Iris pigment epithelial cell (primary cell): ENCODE measurements around the gene CTNNAL1.
"Not testable (repeated sequence)": the region's sequence is repeated elsewhere in the genome, so short reads cannot be mapped to it uniquely, and the experiment has no call there.

ENCODE experiments used
- DNase-seq: peaks from one replicate; pipeline ENCODE4 v3.0.0-alpha.2; 2011; ENCODE audit warnings: low read depth

Gene CTNNAL1

GRCh38 chr9:108928386-108928785 lies 84.9 kb downstream of the CTNNAL1 start:
- no peak for DNase-seq

GRCh38 chr9:108924466-108924865 lies 88.8 kb downstream of the CTNNAL1 start:
- no peak for DNase-seq

GRCh38 chr9:108921200-108921599 lies 92.1 kb downstream of the CTNNAL1 start:
- no peak for DNase-seq

DNA sequence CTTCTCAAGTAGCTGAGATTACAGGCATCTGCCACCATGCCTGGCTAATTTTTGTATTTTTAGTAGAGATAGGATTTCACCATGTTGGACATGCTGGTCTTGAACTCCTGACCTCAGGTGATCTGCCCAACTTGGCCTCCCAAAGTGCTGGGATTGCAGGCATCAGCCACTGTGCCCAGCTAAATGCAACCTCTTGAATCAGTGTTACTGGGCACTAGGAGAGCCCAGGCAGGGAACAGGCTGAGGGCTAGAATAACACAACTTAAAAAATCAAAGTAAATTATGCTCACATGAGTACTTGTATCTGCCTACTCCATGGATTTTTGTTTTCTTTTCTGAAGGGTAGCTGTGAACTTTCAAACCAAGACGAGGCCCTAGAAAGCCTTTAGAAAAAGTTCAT lies 92.9 kb downstream of the CTNNAL1 start:
- DNase-seq, result not testable (repeated sequence)

GRCh38 chr9:108919517-108919916 lies 93.8 kb downstream of the CTNNAL1 start:
- DNase-seq, result no peak

DNA sequence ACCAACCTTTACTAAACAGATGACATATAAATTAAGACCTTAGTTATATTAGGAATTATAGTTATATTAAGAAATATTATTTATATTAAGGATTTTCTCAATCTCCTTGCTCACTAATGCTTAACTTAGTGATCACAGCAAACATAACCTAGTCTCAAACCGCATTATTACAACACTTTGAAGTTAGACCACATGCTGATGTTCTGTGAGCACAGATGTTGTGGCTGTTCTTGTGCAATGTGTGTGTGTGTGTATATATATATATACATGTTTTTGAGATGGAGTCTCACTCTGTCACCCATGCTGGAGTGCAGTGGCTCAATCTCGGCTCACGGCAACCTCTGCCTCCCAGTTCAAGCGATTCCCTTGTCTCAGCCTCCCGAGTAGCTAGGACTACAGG lies 99.9 kb downstream of the CTNNAL1 start:
- peak; percentile 47 for DNase-seq

DNA sequence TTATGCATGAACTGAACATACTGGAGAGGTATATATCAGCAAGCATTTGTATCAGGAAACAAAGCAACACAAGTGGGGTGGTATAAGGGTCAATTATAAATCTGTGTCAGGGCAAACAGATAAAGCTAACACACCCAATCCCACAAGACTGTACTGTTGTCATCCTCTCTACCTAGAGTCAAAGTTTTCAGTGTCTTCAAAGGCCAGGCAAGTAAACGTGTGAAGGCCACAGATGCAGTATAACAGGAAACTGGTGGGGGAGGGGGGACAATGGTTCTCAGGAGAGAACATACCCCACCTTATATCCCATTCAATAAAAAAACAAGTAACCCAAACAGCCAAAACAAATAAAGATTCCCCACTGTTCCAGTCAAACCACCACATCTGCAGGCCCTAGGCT lies 101.5 kb downstream of the CTNNAL1 start:
- no peak for DNase-seq

- DNase-seq, result no peak
These were observed 102.4 kb downstream of the CTNNAL1 start for GRCh38 chr9:108910914-108911313.

GRCh38 chr9:108910402-108910801 lies 102.9 kb downstream of the CTNNAL1 start:
- DNase-seq, result no peak

DNA sequence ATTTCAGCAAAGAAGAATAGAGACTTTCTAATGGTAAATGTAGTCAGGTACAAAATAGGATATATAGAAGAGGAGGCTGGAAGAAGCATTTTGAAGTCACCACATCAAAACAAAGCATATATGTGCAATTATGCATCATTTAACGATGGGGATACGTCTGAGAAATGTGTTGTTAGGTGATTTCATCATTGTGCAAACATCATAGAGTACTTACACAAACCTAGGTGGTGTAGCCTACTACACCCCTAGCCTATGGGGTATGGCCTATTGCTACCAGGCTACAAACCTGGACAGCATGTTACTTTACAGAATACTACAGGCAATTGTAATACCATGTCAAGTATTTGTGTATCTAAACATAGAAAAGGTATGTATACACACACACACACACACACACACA lies 107.8 kb downstream of the CTNNAL1 start:
- no peak for DNase-seq

DNA sequence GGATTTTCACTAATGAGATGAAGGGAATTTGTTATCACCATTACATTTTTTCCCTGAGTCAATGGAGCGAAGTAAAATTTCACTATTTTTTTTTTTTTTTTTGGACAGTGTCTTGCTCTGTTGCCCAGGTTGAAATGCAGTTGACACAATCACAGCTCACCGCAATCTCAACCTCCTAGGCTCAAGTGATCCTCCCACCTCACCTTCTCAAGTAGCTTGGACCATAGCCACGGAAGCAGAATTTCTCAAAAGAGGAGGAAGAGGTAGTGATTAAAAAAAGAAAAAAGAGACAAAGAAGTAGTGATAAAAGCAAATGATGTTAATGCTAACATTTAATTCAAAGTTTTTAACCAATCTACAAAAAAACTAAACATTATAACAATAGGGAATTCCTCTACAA lies 109.1 kb downstream of the CTNNAL1 start:
- DNase-seq, result no peak

DNA sequence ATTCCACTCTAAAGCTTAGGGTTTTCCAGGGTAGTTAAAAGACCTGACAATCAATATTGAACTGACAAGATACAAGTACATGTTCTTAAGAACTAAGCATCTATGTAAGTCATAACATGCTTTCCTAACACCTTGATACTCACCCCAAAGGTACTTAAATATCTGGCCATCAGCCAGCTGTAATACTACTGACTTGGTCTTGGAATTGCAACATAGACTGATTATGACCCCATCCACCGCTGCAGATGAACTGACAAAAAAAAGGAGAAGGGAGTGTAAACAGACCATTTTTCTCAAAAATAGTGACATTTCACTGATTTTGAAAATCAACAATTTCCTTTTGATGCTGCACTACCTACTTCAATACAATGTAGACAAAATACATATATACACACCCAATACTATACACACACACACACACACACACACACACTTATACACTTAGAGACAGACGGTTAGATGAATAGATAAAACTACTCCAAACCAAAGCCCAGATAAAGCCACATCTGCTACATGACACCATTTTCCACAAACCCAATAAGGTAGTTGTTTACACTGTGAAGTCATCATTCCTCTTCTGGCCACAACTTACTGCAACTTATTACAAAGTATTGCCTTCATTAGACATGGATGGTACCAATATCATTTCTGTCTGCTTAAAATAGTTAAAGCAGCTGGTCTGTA lies 109.7 kb downstream of the CTNNAL1 start:
- DNase-seq, result peak; percentile 62

GRCh38 chr9:108900176-108900575 lies 113.1 kb downstream of the CTNNAL1 start:
- DNase-seq, result no peak

- DNase-seq, result not testable (repeated sequence)
These were observed 114.1 kb downstream of the CTNNAL1 start for GRCh38 chr9:108899023-108899695.

DNA sequence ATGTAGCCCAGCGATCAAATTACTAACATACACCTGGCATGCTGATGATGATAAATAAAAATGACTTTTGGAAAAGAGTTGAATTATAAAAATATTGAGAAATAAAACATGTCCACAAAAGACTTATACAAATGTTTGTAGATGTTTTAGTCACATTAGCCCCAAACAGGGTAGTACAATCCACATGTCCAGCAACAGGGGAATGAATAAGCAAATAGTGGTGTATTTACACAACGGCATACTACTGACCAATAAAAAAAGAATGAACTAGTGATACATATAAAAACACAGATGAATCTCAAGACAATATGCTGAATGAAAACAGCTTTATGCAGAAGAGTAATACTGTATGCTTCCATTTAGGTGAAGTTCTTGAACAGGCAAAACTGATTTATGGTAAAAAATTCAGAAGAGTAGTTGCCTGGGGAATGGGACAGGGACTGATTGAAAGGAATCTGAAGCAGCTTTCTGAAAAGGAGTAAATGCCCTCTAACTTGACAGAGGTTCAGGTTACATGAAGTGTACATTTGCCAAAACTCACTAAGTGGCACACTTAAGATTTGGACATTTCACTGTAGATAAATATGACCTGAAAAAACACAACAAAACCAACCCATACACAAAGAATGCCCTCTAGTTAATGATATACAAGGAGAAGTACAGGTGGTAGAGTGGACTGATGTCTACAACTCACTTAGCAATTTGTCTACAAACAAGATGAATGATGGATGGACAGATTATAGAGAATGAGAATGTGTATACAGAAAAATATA lies 115.8 kb downstream of the CTNNAL1 start:
- no peak for DNase-seq

DNA sequence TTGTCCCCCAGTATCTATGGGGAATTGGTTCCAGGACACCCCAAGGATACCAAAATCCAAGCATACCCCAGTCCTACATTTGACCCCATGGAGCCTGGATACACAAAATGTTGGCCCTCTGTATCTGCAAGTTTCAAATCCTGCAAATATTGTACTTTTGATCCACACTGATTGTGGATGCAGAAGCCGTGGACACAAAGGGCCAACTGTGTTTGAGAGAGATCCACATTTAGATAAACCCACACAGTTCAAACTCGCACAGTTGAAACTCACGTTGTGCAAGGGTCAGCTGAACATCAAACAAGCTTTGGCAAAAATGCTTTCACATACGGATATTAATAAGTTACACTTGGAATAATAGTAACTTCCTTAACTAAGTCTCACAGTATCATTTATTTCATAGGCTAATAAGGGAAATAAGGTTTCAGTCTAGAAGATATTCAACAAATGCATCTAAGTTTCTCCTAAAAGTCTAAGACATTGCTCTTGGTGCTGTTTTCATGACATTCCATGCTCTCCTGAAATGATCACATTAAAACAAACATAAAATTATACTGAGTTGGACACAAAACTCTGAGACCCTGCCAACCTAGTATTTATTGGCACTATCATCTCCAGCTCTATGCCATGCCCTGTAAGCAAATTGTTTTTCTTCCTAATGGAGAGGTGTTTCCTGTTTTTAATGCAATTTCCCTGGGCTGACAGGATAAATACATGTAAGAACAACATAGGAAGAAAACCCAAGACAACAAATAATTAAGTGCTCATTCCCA lies 118.9 kb downstream of the CTNNAL1 start:
- DNase-seq, result no peak
